HCT116 (cell line): Measurements from ENCODE around the gene IL2RG. TPM values are rescaled to one million over a fixed set of nuclear protein-coding genes. Genes with fewer than 3 reads are reported as not detected.

Experiments used
- ATAC-seq: fragments of 200-7000 bp; cut with Tn5 transposase; 2 replicates; pipeline ENCODE4 v1.9.1; 2020; ENCODE audit warnings: mild to moderate bottlenecking, moderate library complexity
- BruUV-seq: library from RNA; stranded (reverse); fragments of 400-500 nt; replicated peaks from 2 replicates; lab custom pipeline; 2021; lab: Mats Ljungman, UMichigan
- CTCF ChIA-PET: fragments of 300-600 bp; sonication (Branson Sonifier 250); formaldehyde crosslinking; loops from one replicate; lab custom pipeline; 2021; ENCODE audit warnings: antibody characterized with exemption; lab: Charles Lee
- POLR2A ChIA-PET: fragments of 300-600, 350-600 bp; sonication (Branson Sonifier 250); formaldehyde crosslinking; loops from one replicate; lab custom pipeline; 2021; ENCODE audit warnings: antibody characterized with exemption; lab: Charles Lee
- RAD21 ChIA-PET, 2 experiments: fragments of 300-600 bp; sonication (Branson Sonifier 250); formaldehyde crosslinking; loops; one replicate each; lab custom pipeline; 2023; ENCODE audit warnings: low total read pairs in 2 of 2; ENCODE audit not compliant: uncharacterized antibody in 2 of 2, unreplicated experiment in 2 of 2, low non-redundant PET in 1 of 2; lab: Charles Lee
- DNase-seq: peaks from one replicate; pipeline ENCODE4 v3.0.0-alpha.2; 2010; ENCODE audit warnings: low read depth, low spot score
- H2AFZ ChIP-seq: fragments of 200-600 bp; shearing (Covaris generic), sonication (generic); 2 replicates; pipeline ENCODE4 v1.6.1; 2017; ENCODE audit warnings: low read depth, mixed run types, mixed read lengths, antibody characterized with exemption, low read length; ENCODE audit not compliant: poor library complexity, severe bottlenecking
- H3K27ac ChIP-seq: 2 replicates; pipeline ENCODE4 v1.5.1; 2012; ENCODE audit warnings: low read depth, low read length
- H3K27me3 ChIP-seq: fragments of 200-600 bp; sonication (generic); 2 replicates; pipeline ENCODE4 v1.6.1; 2016; ENCODE audit warnings: mixed run types, low read length, mixed read lengths; ENCODE audit not compliant: insufficient read depth
- H3K36me3 ChIP-seq, 2 experiments: fragments of 200-500 bp in 1 of 2; fragments of 200-600 bp in 1 of 2; sonication (Bioruptor generic) in 1 of 2; sonication (generic) in 1 of 2; 2 replicates each; pipeline versions ENCODE4 v1.5.1 to v1.6.1; 2014 to 2016; ENCODE audit warnings: low read length in 2 of 2, inconsistent platforms in 1 of 2, mixed read lengths in 1 of 2, mixed run types in 1 of 2; ENCODE audit not compliant: insufficient read depth in 2 of 2, control insufficient read depth in 1 of 2
- H3K4me1 ChIP-seq, 2 experiments: fragments of 200-600 bp in 1 of 2; sonication (generic) in 1 of 2; 2 replicates each; pipeline versions ENCODE4 v1.5.1 to v1.6.1; 2012 to 2017; ENCODE audit warnings: low read length in 2 of 2, inconsistent platforms in 1 of 2, mild to moderate bottlenecking in 1 of 2, mixed read lengths in 1 of 2, mixed run types in 1 of 2, moderate library complexity in 1 of 2; ENCODE audit not compliant: insufficient read depth in 2 of 2, control insufficient read depth in 1 of 2
- H3K4me2 ChIP-seq: fragments of 200-600 bp; sonication (generic); 2 replicates; pipeline ENCODE4 v1.6.1; 2017; ENCODE audit warnings: mixed run types, low read length, mixed read lengths
- H3K4me3 ChIP-seq, 2 experiments: fragments of 200-600 bp in 1 of 2; sonication (generic) in 1 of 2; replicated peaks in 1 of 2; 2 replicates each; pipeline ENCODE4 v1.5.1; 2011 to 2016; ENCODE audit warnings: low read length in 2 of 2, control low read depth in 1 of 2, low read depth in 1 of 2, mild to moderate bottlenecking in 1 of 2, mixed read lengths in 1 of 2, mixed run types in 1 of 2
- H3K79me2 ChIP-seq: fragments of 200-600 bp; sonication (generic); 2 replicates; pipeline ENCODE4 v1.6.1; 2017; ENCODE audit warnings: mild to moderate bottlenecking, mixed run types, low read length, moderate library complexity, mixed read lengths; ENCODE audit not compliant: insufficient read depth
- H3K9ac ChIP-seq: fragments of 200-600 bp; sonication (generic); 2 replicates; pipeline ENCODE4 v1.6.1; 2016; ENCODE audit warnings: low read length, mixed read lengths
- H3K9me2 ChIP-seq: fragments of 200-600 bp; sonication (generic), shearing (Covaris generic); 2 replicates; pipeline ENCODE4 v1.6.1; 2017; ENCODE audit warnings: mixed run types, mild to moderate bottlenecking, moderate library complexity; ENCODE audit not compliant: insufficient read depth
- H3K9me3 ChIP-seq, 2 experiments: fragments of 200-500 bp in 1 of 2; fragments of 200-600 bp in 1 of 2; sonication (Bioruptor generic) in 1 of 2; sonication (generic) in 1 of 2; 2 replicates each; pipeline ENCODE4 v1.6.1; 2014 to 2017; ENCODE audit warnings: low read length in 2 of 2, mixed read lengths in 2 of 2, inconsistent platforms in 1 of 2, low read depth in 1 of 2, mild to moderate bottlenecking in 1 of 2, mixed run types in 1 of 2, moderate library complexity in 1 of 2; ENCODE audit not compliant: control insufficient read depth in 1 of 2, insufficient read depth in 1 of 2
- H4K20me1 ChIP-seq: fragments of 200-600 bp; sonication (generic), shearing (Covaris generic); 2 replicates; pipeline ENCODE4 v1.6.1; 2017; ENCODE audit warnings: mixed run types, mild to moderate bottlenecking, moderate library complexity; ENCODE audit not compliant: insufficient read depth
- CEBPB ChIP-seq: IDR thresholded peaks from 2 replicates; pipeline ENCODE4 v1.6.1; 2012; ENCODE audit warnings: low read depth
- EGR1 ChIP-seq: IDR thresholded peaks from 2 replicates; pipeline ENCODE4 v1.6.1; 2012; ENCODE audit warnings: low read depth
- ELF1 ChIP-seq: IDR thresholded peaks from 2 replicates; pipeline ENCODE4 v1.6.1; 2012; ENCODE audit warnings: low read depth, borderline replicate concordance
- EZH2 ChIP-seq: fragments of 200-600 bp; sonication (generic); IDR thresholded peaks from 2 replicates; pipeline ENCODE4 v1.6.1; 2017; ENCODE audit warnings: antibody characterized with exemption, mixed run types
- EZH2phosphoT487 ChIP-seq: fragments of 200-600 bp; IDR thresholded peaks from 2 replicates; pipeline ENCODE4 v1.6.1; 2018; ENCODE audit warnings: antibody characterized with exemption, borderline replicate concordance
- FOSL1 ChIP-seq: IDR thresholded peaks from 2 replicates; pipeline ENCODE4 v1.6.1; 2012; ENCODE audit warnings: low read depth
- JUND ChIP-seq: IDR thresholded peaks from 2 replicates; pipeline ENCODE4 v1.6.1; 2012
- POLR2A ChIP-seq: IDR thresholded peaks from 2 replicates; pipeline ENCODE4 v1.7.0; 2011; ENCODE audit warnings: borderline replicate concordance; ENCODE audit not compliant: insufficient read depth, insufficient read length; ENCODE audit errors: extremely low read depth
- POLR2AphosphoS5 ChIP-seq: IDR thresholded peaks from 2 replicates; pipeline ENCODE4 v1.6.1; 2011; ENCODE audit warnings: mild to moderate bottlenecking, low read depth, low read length, moderate library complexity
- RAD21 ChIP-seq: IDR thresholded peaks from 2 replicates; pipeline ENCODE4 v1.6.1; 2012; ENCODE audit warnings: low read depth, mild to moderate bottlenecking
- SIN3A ChIP-seq: IDR thresholded peaks from 2 replicates; pipeline ENCODE4 v1.6.1; 2012; ENCODE audit warnings: low read depth
- SP1 ChIP-seq: IDR thresholded peaks from 2 replicates; pipeline ENCODE4 v1.6.1; 2012; ENCODE audit warnings: low read depth
- SRF ChIP-seq: IDR thresholded peaks from 2 replicates; pipeline ENCODE4 v1.6.1; 2012; ENCODE audit warnings: low read depth
- TCF7L2 ChIP-seq: IDR thresholded peaks from 2 replicates; pipeline ENCODE4 v1.7.0; 2011; ENCODE audit warnings: borderline replicate concordance, inconsistent platforms; ENCODE audit not compliant: insufficient read depth, insufficient read length; ENCODE audit errors: extremely low read depth
- intact Hi-C: fragments of 100-400 bp; cut with micrococcal nuclease; formaldehyde crosslinking; loops from 2 replicates; pipeline ENCODE4 v1.10.0; 2022
- total RNA-seq: library from RNA; stranded (reverse); gene quantifications from one replicate; pipeline ENCODE4 v1.2.1, GENCODE V29; 2021; ENCODE audit not compliant: unreplicated experiment
- TF ChIP-seq, protein P1 (sequence below), 3 experiments: fragments of 200-600 bp in 1 of 3; sonication (generic) in 1 of 3; IDR thresholded peaks in 2 of 3; conservative IDR thresholded peaks in 1 of 3; 2 replicates each; pipeline ENCODE4 v1.5.1; 2012 to 2017; ENCODE audit warnings: low read depth in 2 of 3, low read length in 2 of 3, antibody characterized with exemption in 1 of 3, borderline replicate concordance in 1 of 3, control low read depth in 1 of 3, mild to moderate bottlenecking in 1 of 3, mixed read lengths in 1 of 3, mixed run types in 1 of 3, moderate library complexity in 1 of 3; ENCODE audit not compliant: insufficient read depth in 1 of 3
- TF ChIP-seq, protein P2 (sequence below): IDR thresholded peaks from 2 replicates; pipeline ENCODE4 v1.6.1; 2012
- TF ChIP-seq, protein P3 (sequence below): IDR thresholded peaks from 2 replicates; pipeline ENCODE4 v1.6.1; 2012; ENCODE audit warnings: low read depth

IL2RG gene
- total RNA-seq, 1 experiment from 2014 or later, result 0.64 TPM

DNA sequence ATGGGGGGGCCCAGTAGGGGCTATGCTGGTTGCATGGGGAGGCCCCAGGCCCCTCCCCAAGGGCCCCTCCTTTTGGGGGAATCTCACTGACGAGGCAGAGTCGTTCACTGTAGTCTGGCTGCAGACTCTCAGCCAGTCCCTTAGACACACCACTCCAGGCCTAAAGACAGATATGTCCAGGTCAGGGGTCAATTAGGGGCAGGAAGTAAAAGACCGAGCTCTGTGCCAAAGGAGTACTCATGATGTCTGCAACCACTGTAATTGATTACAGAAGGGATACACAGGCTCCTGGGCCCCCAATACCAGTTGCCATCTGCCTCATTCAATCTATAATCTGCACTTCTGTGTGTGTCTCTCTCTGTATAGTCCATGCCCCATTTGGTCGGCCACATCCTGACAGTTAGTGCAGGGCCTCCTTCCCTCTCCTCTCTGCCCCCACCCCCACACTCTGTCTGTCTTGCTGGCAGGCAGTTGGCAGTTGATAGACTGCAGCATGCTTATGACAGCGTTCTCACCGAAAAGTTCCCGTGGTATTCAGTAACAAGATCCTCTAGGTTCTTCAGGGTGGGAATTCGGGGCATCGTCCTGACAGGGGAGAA is 3.5 kb downstream of the IL2RG start:
- no peak overlapping the region for H3K9ac ChIP-seq
- no peak overlapping the region for H3K4me2 ChIP-seq
- no peaks in the 10 kb centered on the region for H3K79me2 ChIP-seq
- ChIA-PET RAD21 (no interaction called here), POLR2A (no interaction called here), CTCF (no interaction called here)
- no peak overlapping the region for H2AFZ ChIP-seq
- DNase-seq (no peak), ATAC-seq (no peak)
- H3K27ac ChIP-seq, result no peak overlapping the region
- TF ChIP-seq RAD21, result no peak
- no peak for TF ChIP-seq ELF1
- no peak for TF ChIP-seq POLR2AphosphoS5
- no peak for TF ChIP-seq SIN3A
- TF ChIP-seq, protein P1, sequence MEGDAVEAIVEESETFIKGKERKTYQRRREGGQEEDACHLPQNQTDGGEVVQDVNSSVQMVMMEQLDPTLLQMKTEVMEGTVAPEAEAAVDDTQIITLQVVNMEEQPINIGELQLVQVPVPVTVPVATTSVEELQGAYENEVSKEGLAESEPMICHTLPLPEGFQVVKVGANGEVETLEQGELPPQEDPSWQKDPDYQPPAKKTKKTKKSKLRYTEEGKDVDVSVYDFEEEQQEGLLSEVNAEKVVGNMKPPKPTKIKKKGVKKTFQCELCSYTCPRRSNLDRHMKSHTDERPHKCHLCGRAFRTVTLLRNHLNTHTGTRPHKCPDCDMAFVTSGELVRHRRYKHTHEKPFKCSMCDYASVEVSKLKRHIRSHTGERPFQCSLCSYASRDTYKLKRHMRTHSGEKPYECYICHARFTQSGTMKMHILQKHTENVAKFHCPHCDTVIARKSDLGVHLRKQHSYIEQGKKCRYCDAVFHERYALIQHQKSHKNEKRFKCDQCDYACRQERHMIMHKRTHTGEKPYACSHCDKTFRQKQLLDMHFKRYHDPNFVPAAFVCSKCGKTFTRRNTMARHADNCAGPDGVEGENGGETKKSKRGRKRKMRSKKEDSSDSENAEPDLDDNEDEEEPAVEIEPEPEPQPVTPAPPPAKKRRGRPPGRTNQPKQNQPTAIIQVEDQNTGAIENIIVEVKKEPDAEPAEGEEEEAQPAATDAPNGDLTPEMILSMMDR (IDR thresholded peaks at IDR 0.05 in 2 of 3, conservative IDR thresholded peaks at IDR 0.05 in 1 of 3; ENCODE audit: borderline replicate concordance in 1 of 3, insufficient read depth in 1 of 3, low read depth in 2 of 3, low read length in 2 of 3), result no peak
- TF ChIP-seq SP1, result no peak
- no peak for TF ChIP-seq EZH2
- no peak for TF ChIP-seq FOSL1
- no peak for TF ChIP-seq CEBPB
- TF ChIP-seq JUND, result no peak
- TF ChIP-seq, protein P2, sequence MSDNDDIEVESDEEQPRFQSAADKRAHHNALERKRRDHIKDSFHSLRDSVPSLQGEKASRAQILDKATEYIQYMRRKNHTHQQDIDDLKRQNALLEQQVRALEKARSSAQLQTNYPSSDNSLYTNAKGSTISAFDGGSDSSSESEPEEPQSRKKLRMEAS, result no peak
- TF ChIP-seq POLR2A, result no peak
- no peak for TF ChIP-seq TCF7L2
- no peak for TF ChIP-seq SRF
- no peak for TF ChIP-seq EGR1
- no peak for TF ChIP-seq EZH2phosphoT487
- TF ChIP-seq, protein P3, sequence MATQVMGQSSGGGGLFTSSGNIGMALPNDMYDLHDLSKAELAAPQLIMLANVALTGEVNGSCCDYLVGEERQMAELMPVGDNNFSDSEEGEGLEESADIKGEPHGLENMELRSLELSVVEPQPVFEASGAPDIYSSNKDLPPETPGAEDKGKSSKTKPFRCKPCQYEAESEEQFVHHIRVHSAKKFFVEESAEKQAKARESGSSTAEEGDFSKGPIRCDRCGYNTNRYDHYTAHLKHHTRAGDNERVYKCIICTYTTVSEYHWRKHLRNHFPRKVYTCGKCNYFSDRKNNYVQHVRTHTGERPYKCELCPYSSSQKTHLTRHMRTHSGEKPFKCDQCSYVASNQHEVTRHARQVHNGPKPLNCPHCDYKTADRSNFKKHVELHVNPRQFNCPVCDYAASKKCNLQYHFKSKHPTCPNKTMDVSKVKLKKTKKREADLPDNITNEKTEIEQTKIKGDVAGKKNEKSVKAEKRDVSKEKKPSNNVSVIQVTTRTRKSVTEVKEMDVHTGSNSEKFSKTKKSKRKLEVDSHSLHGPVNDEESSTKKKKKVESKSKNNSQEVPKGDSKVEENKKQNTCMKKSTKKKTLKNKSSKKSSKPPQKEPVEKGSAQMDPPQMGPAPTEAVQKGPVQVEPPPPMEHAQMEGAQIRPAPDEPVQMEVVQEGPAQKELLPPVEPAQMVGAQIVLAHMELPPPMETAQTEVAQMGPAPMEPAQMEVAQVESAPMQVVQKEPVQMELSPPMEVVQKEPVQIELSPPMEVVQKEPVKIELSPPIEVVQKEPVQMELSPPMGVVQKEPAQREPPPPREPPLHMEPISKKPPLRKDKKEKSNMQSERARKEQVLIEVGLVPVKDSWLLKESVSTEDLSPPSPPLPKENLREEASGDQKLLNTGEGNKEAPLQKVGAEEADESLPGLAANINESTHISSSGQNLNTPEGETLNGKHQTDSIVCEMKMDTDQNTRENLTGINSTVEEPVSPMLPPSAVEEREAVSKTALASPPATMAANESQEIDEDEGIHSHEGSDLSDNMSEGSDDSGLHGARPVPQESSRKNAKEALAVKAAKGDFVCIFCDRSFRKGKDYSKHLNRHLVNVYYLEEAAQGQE, result no peak
- intact Hi-C loops, result no loop called here
- H3K27me3 ChIP-seq, result no peaks in the 10 kb centered on the region
- BruUV-seq, result no TSS peak
- no peaks in the 10 kb centered on the region for H3K36me3 ChIP-seq
- H3K9me3 ChIP-seq, result no peaks in the 10 kb centered on the region
- no peaks in the 10 kb centered on the region for H4K20me1 ChIP-seq
- H3K4me3 ChIP-seq, result no peak overlapping the region
- peaks cover 0 to 3% of the 10 kb centered on the region in 2 experiments; a peak in 1 of 4 replicates for H3K4me1 ChIP-seq
- H3K9me2 ChIP-seq, result no peaks in the 10 kb centered on the region
